ENCODE results near the gene POLRMT. TPM values are rescaled to one million over a fixed set of nuclear protein-coding genes. Genes with fewer than 3 reads are reported as not detected.
A peak's percentile ranks its signal among the peaks of the same experiment; 100 is the strongest.

POLRMT gene
- total RNA-seq, 1 experiment from 2014 or later: 104 TPM

GRCh38 chr19:655691-656090 is 22.4 kb upstream of the POLRMT start:
- no CpG with 5 or more reads among the region's 17 CpGs for WGBS (ENCODE audit: extremely low coverage, insufficient read length, low lambda C conversion rate)
- peaks cover 5 to 16% (median 15%) of the 10 kb centered on the region in 3 experiments; a peak in 6 of 7 replicates for H3K36me3 Mint-ChIP-seq (ENCODE audit: insufficient read depth in 1 of 3, low read depth in 3 of 3)

More at GRCh38 chr19:655691-656090, 22.4 kb upstream of the POLRMT start:
- H3K27ac Mint-ChIP-seq: peak overlapping the region in 2 of 3 experiments; percentile 73 to 96; a peak in 5 of 7 replicates
- Histone ChIP-seq H3K79me1 (ENCODE audit: insufficient read depth, low read depth, low read length, poor library complexity, severe bottlenecking) (peaks cover 15% of the 10 kb centered on the region), H4K91ac (ENCODE audit: insufficient read length, low read depth, low read length) (no peak overlapping the region), H2AK5ac (ENCODE audit: insufficient read length, low read length) (no peak overlapping the region), H2AFZ (ENCODE audit: low read length) (no peak overlapping the region), H3K4ac (ENCODE audit: low read depth, low read length) (no peak overlapping the region), H2BK12ac (ENCODE audit: insufficient read length, low read depth, low read length) (no peak overlapping the region), H2BK5ac (ENCODE audit: insufficient read length, low read length) (no peak overlapping the region), H3K4me1 (ENCODE audit: insufficient read depth, low read length) (no peaks in the 10 kb centered on the region; the same call in 1 of the 2 replicates), H2BK20ac (ENCODE audit: low read depth, low read length, poor library complexity, severe bottlenecking) (no peak overlapping the region), H3K9me3 (ENCODE audit: control insufficient read depth, low read depth, low read length) (no peaks in the 10 kb centered on the region), H4K20me1 (ENCODE audit: control insufficient read depth, insufficient read depth, insufficient read length) (peaks cover 12% of the 10 kb centered on the region), H2BK120ac (ENCODE audit: low read depth, low read length, poor library complexity, severe bottlenecking) (no peak overlapping the region), H2BK15ac (ENCODE audit: low read depth, low read length) (no peak overlapping the region), H3K14ac (ENCODE audit: insufficient read depth, low read length) (no peak overlapping the region; the same call in 1 of the 2 replicates), H3K23me2 (ENCODE audit: insufficient read length, low read depth, low read length, poor library complexity, severe bottlenecking) (no peaks in the 10 kb centered on the region), H4K5ac (ENCODE audit: insufficient read length, low read depth, low read length) (no peak overlapping the region), H4K8ac (replicated peaks; ENCODE audit: insufficient read length, low read depth, low read length) (no peak overlapping the region), H3K27ac (ENCODE audit: insufficient read length, low read depth, low read length) (no peak overlapping the region), H3K23ac (ENCODE audit: insufficient read length, low read depth, low read length) (no peak overlapping the region), H3T11ph (ENCODE audit: low read length) (no peak overlapping the region), H3K4me2 (ENCODE audit: insufficient read depth, insufficient read length, low read length) (no peak overlapping the region), H3K79me2 (ENCODE audit: insufficient read depth, low read length) (peaks cover 64% of the 10 kb centered on the region), H3K9ac (ENCODE audit: extremely low read depth, insufficient read length, low read length) (no peak overlapping the region), H3K18ac (ENCODE audit: insufficient read length, low read depth, low read length) (no peak overlapping the region), H3K27me3 (ENCODE audit: insufficient read depth, low read length) (no peaks in the 10 kb centered on the region), H3K56ac (ENCODE audit: insufficient read length, low read depth, low read length) (no peak overlapping the region)
- DNase-seq: no peak
- no peak for TF ChIP-seq CTCF (conservative IDR thresholded peaks at IDR 0.05)
- peaks cover 6% of the 10 kb centered on the region in 2 experiments for H3K4me1 Mint-ChIP-seq
- no peaks in the 10 kb centered on the region; a peak in 2 of 5 replicates for H3K9me3 Mint-ChIP-seq
- no peaks in the 10 kb centered on the region; the same call in 1 of the 2 replicates for H3K27me3 Mint-ChIP-seq (ENCODE audit: low read depth)
- peak overlapping the region in 1 of 2 experiments; percentile 55; a peak in 2 of 5 replicates for H3K4me3 Mint-ChIP-seq
